GM19467 (cell line): ENCODE data around the gene KCNIP4.

Source experiments
- ATAC-seq: cut with Tn5 transposase; IDR thresholded peaks from one replicate; pipeline ENCODE4 v1.9.1; 2021; ENCODE audit warnings: mild to moderate bottlenecking, moderate library complexity; ENCODE audit not compliant: unreplicated experiment

The KCNIP4 gene

GRCh38 chr4:21476757-21477156 lies 471.8 kb downstream of the KCNIP4 start:
- ATAC-seq: no peak

GRCh38 chr4:21474195-21474594 lies 474.4 kb downstream of the KCNIP4 start:
- ATAC-seq: no peak

- no peak for ATAC-seq
These were observed 478.0 kb downstream of the KCNIP4 start for GRCh38 chr4:21470535-21470934.

DNA sequence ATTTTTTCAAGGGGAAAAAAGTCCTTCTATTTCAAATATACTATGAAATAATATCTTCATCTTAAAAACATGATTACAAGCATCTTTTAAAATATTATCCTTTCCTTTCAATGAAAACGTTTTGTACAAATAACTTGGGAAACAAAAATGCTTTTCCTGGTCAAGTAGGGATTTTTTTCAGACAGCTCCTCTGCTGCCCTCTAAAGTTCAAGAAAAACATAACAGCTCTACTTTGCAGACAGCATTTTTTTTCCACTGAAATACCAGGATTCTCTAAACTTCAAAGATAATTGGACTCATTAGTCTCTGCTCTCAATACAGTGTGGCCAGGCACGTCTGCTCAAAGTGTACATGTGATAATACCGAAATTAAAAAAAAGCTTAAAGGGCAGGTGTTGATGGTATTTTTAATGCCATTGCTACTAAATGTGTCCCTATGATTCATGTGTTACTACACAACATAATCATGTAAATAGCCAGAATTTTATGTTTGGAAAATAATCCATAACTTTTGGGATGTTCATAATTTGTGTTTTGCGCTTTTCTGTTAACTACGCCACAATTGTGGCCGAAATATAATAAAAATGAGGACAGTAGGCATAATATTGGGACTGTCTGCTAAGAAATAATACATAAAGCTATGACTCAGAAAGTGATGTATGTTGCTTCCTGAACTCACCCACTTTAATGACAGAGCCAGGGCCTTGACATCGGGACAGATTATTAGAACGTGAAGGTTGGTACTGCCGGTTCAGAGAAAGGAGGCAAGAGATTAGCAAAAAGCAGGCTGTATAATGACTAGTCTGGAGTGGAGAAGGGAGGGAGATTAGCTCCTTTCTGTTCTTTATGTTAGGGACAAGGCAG lies 478.9 kb downstream of the KCNIP4 start:
- no peak for ATAC-seq

DNA sequence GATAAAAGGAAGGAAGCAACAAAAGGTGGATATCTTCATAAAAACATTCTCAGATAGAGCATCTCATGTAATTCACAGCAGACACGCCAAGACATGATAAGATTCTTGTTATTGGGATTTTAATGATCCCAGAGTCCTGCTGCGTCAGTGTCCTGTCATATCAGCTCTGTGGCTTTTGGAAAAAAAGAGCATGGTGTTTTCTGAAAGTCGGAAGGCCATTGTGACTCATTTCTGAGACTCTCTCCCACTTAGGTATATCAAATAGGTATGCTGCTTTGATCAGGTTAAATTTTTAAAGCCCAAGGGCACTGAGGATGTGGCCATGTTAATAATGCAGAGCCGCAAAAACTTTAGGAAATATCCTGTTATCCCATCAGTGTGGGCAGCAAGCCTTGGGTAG lies 481.0 kb downstream of the KCNIP4 start:
- no peak for ATAC-seq

DNA sequence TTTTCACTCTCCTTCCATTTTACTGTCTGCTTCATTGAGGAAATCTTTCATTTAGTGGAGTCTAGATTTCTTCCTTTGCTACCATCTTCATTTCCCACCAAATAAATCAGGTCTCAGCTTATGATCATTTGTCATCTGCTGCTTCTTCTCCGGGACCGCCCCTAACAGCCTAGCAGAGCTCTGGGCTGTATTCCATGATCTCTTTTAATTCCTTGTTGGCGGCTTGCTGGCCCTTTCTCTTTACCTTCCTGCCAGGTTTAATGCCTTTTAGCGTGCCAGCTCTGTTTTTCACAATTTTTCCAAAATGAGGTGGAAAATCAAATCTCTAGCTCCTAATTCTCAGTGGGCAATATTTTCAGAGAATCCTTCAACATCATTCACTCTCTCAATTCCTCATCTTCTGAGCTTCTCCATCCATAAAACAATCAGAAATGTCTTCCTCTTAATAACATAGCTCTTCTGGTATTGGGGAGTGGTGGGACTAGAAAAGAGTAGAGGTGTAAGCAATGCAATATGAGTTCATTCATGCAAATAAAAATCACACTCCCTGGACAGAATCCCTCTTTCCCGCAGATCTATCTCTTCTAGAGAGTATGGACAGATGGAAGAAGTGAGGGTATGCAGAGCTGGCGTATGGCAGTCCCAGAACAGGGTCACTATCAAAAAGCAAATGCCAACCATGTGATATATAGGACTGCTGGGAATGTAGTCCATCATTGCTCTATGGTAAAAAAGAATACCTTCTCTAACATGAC lies 491.3 kb downstream of the KCNIP4 start:
- ATAC-seq: no peak

DNA sequence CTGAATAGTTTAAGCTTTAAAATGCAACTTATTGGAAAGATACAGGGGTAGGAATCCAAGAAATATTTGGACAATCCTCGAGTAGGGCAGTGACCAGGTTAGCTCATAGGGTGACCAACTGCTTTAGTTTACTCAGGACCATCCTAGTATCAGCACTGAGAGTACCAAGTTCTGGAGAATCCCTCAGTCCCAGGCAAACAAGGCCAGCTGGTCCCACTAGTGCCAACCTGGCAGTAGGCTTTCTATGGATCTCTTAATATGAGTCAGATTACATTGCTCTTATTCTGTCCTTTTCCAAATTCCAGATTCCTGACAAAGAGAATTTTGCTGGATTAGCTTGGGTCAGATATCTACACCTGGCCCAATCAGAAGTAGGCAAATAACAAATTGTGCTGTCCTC lies 493.7 kb downstream of the KCNIP4 start:
- no peak for ATAC-seq

GRCh38 chr4:21454201-21454600 lies 494.4 kb downstream of the KCNIP4 start:
- no peak for ATAC-seq

GRCh38 chr4:21452931-21453330 lies 495.6 kb downstream of the KCNIP4 start:
- no peak for ATAC-seq

- ATAC-seq: no peak
These were observed 497.5 kb downstream of the KCNIP4 start for GRCh38 chr4:21451032-21451431.

GRCh38 chr4:21450331-21450730 lies 498.2 kb downstream of the KCNIP4 start:
- ATAC-seq: no peak

DNA sequence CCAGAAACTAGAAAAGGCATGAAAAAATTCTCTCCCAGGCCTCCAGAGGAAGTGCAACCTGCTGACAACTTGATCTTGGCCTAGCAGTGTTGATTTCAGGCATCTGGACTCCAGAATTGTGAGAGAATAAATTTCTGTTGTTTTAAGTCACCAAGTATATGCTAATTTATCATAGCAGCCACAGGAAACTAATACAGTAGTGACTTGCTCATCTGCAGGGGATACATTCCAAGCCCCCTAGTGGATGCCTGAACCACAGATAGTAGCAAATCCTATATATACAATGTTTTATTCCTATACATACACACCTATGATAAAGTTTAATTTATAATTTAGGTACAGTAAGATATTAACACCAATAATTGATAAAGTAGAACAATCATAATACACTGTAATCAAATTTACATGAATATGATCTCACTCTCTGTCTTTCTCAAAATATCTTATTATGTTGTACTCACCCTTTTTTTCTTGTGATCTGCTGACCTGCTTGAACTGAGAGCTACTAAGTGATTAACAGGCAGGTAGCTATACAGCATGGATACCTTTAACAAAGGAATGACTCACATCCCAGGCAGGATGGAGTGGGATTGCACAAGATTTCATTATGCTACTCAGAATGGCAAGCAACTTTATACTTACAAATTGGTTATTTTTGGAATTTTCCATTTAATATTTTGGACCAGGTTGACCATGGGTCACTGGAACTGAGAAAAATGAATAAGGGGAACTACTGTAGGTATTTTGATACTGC lies 501.1 kb downstream of the KCNIP4 start:
- no peak for ATAC-seq

DNA sequence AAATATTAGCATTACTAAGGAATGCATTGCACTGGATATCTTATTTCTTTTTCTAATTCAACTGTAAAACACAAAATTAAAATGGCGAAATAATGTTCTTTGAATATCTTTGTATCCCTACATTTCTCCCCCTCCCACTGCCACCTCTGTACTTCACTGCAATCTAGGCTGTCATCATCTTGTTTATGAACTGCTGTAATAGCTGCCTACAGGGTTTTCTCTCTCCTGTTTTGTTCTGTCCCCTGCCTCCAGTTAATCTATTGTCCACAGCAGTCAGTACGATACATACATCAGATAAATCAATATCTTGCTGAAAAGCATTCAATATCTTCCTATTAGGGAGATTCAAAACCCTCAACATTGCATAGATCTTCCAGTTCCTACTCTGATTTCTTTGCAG lies 528.4 kb downstream of the KCNIP4 start:
- ATAC-seq: no peak

DNA sequence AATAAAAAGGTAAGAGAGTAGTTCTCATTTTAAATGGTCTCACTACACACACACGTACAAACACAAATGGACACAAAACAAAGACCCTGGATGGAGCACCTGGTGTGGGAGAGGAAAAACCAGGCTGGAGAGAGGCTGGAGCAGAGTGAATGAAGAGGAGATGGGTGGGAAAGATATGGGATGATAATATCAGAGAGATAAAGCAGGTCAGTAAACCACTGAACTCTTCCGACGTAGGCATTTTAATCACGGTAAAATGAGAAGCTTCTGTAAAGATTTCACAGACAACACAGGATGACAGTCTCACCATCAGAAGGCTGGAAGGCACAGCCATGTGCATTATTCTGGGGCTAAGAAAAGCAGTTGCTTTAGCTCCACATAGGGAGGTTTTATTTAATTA lies 532.8 kb downstream of the KCNIP4 start:
- ATAC-seq: no peak

- ATAC-seq: no peak
These were observed 534.7 kb downstream of the KCNIP4 start for GRCh38 chr4:21413807-21414370.

GRCh38 chr4:21411086-21411485 lies 537.5 kb downstream of the KCNIP4 start:
- no peak for ATAC-seq

DNA sequence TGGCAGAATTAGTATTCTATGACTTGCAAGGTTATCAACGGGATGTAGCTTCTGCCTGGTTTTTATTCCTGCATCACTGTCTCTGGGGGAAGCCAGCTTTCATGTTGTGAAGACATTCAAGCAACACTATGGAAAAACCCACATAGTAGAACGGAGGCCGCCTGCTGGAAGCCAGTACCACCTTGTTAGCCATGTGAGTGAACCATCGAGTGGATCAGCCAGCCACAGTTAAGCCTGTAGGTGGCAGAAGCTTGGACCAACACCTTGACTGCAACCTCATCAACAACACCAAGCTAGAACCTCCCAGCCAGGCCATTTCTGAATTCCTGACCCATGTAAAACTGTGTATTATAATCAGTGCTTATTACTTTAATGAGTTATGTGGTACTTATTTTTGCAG lies 538.2 kb downstream of the KCNIP4 start:
- no peak for ATAC-seq

DNA sequence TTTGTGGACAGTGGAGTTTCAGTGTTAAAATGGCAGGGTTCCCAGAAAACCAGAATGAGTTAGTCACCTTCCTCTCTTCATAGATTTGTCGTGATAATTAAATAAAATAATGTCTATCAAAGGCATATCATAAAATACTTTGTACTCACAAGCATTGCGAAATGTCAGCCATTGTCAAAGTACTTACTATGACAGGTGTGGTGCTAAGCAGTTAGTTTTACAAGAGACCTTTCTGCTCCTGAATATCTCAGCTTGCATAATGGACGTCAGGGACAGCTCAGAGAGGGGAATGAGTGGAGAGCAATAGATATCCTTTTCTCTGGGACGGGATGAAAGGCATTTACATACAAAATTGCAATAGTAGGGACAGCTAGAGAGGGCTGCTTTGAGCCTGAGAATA lies 560.9 kb downstream of the KCNIP4 start:
- ATAC-seq: no peak

DNA sequence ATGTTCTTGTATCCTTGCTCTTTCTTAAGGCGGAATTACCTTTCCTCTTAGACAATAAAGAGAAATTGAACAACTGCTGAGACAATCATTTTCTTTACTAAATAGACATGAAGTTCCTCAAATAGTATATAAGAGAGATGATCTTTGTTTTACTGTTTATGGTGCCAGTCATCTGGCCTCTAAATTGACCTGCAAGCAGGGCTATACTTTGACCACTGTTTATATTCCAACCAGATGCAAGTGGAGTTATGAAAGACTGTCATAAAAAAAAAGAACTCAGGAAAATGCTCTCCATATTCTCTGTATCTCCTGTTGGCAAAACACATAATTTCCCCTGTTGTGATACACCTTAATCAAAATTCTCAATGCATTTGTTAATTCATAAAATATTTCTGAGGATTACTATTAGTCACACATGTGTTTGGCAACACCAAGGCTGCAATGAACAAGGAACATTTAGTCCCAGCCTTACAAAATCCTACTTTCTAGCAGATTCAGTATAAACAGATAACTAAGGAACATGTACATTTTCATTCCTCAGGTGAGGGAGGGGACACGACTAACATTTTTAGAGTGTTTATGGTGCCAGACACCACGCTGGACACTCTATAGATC lies 562.3 kb downstream of the KCNIP4 start:
- no peak for ATAC-seq

DNA sequence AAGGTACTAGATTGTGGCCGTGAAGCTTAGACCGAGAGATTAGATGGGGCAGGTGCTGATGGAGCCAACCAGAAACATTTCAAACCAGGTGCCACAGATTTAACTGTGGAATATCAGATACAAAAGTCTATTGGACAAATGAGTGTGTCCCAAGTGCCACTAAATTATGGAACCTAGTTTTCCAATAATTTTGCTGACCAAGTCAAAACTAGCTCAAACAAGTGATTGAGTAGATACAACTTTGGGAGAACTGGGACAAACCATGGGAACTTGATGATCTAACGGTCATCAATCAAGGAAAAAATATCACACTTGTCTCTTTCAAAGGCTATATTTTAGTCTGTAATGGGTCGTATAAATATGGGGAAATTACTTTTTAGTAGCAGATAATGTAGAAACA lies 562.9 kb downstream of the KCNIP4 start:
- no peak for ATAC-seq

DNA sequence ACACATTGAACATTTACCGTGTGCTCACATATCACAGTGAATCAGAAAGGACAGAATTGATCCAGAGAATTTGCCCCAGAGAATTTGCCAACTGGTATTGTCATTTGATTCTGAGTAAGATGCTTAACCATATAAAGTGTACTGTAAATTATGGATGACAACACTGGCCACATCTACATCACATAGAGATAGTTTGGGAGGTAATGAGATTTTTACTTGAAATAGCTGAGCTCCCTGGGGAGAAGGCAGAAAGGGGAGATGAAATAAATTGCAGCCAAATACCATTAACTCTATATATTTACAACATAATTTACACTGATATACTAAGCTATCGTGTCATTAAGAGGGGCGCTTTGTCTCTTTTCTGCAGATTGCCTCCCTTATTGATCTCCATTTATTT lies 564.0 kb downstream of the KCNIP4 start:
- ATAC-seq: no peak
